ENCODE results near the gene PDGFRA.
"Not testable (repeated sequence)": the region's sequence is repeated elsewhere in the genome, so short reads cannot be mapped to it uniquely, and the experiment has no call there.

PDGFRA gene

DNA sequence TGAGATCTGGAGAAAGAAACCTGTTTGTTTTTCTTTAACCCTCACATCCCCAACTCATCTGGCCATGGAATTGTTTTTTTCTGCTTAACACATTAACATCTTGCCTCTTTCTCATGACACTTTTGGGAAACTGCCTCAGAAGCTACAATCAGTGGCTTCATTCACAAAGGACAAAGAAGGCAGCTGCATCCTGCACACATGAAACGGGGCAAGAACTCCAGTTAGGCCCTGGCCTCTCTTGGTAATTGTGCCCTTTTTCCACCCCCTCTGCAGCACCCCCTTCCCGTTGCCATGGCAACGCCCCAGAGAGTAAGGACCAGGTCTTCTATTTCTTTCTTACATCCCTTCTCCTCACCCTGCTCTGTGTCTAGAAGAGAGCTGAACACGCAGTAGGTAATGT, 103.4 kb downstream of the PDGFRA start:
- no peak for DNase-seq (ENCODE audit: extremely low read depth, insufficient read length)
- no peaks in the 10 kb centered on the region; the same call in 1 of the 2 replicates for H3K27me3 ChIP-seq (replicated peaks; ENCODE audit: control insufficient read depth, insufficient read depth, low read length)
- no peak overlapping the region for H3K4me3 ChIP-seq (replicated peaks; ENCODE audit: low read depth, low read length)
- no peaks in the 10 kb centered on the region for H3K36me3 ChIP-seq (ENCODE audit: control insufficient read depth, insufficient read depth, low read length)
- TF ChIP-seq CTCF (IDR thresholded peaks at IDR 0.05; ENCODE audit: insufficient read depth, low read length, poor library complexity, severe bottlenecking), result no peak

GRCh38 chr4:54333657-54334056, 104.6 kb downstream of the PDGFRA start:
- Histone ChIP-seq H3K27me3 (replicated peaks; ENCODE audit: control insufficient read depth, insufficient read depth, low read length) (no peaks in the 10 kb centered on the region; the same call in 1 of the 2 replicates), H3K4me3 (replicated peaks; ENCODE audit: low read depth, low read length) (no peak overlapping the region), H3K36me3 (ENCODE audit: control insufficient read depth, insufficient read depth, low read length) (no peaks in the 10 kb centered on the region)
- no peak for TF ChIP-seq CTCF (IDR thresholded peaks at IDR 0.05; ENCODE audit: insufficient read depth, low read length, poor library complexity, severe bottlenecking)
- no peak for DNase-seq (ENCODE audit: extremely low read depth, insufficient read length)

GRCh38 chr4:54334769-54335168, 105.7 kb downstream of the PDGFRA start:
- H3K27me3 ChIP-seq (replicated peaks; ENCODE audit: control insufficient read depth, insufficient read depth, low read length); H3K4me3 ChIP-seq (replicated peaks; ENCODE audit: low read depth, low read length); DNase-seq (ENCODE audit: extremely low read depth, insufficient read length); H3K36me3 ChIP-seq (ENCODE audit: control insufficient read depth, insufficient read depth, low read length): not testable (repeated sequence)

DNA sequence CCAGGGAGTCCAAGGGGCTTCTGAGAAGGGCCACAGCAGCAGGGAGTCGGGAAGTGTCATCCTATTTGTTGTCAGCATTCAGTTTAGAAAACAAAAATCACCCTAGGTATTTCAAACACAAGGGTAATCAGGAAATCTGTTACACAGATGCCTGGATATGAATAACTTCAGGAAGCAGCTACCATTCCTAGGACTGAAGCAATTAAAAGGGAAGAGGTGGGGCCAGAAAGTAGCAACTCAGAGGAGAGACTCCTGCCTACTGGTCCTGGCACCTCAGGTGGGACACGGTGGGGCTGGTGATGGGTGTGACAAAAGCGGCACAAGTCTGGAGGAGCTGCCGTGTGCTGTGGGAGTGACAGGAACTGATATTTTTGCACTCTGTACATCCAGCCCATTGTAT, 107.9 kb downstream of the PDGFRA start:
- no peak for TF ChIP-seq CTCF (IDR thresholded peaks at IDR 0.05; ENCODE audit: insufficient read depth, low read length, poor library complexity, severe bottlenecking)
- Histone ChIP-seq H3K36me3 (ENCODE audit: control insufficient read depth, insufficient read depth, low read length) (no peaks in the 10 kb centered on the region), H3K4me3 (replicated peaks; ENCODE audit: low read depth, low read length) (no peak overlapping the region), H3K27me3 (replicated peaks; ENCODE audit: control insufficient read depth, insufficient read depth, low read length) (no peaks in the 10 kb centered on the region; the same call in 1 of the 2 replicates)
- no peak for DNase-seq (ENCODE audit: extremely low read depth, insufficient read length)

DNA sequence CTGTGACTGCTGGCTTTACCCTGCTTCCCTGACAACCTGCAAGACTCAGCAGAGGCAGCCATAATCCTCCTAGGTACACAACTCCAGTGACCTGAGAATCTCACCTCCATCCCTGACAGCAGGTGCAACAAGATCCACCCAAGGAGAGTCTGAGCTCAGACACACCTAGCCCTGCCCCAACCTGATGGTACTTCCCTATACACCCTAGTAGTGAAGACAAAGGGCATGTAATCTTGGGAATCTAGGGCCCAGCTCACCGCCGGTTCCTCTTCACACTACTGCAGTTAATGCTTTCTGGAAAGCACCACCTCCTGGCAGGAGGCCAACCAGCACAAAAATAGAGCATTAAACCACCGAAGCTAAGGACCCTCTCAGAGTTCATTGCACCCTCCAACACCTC, 113.0 kb downstream of the PDGFRA start:
- not testable (repeated sequence) for H3K27me3 ChIP-seq (replicated peaks; ENCODE audit: control insufficient read depth, insufficient read depth, low read length); H3K4me3 ChIP-seq (replicated peaks; ENCODE audit: low read depth, low read length); DNase-seq (ENCODE audit: extremely low read depth, insufficient read length); H3K36me3 ChIP-seq (ENCODE audit: control insufficient read depth, insufficient read depth, low read length)
